GM23338 (cell line): ENCODE data around the gene GREB1L. TPM values are rescaled to one million over a fixed set of nuclear protein-coding genes. Genes with fewer than 3 reads are reported as not detected.

Source experiments
- ATAC-seq: fragments of 200-7000 bp; cut with Tn5 transposase; 3 replicates; pipeline ENCODE4 v1.9.1; 2020
- DNase-seq: peaks from one replicate; pipeline ENCODE4 v3.0.0-alpha.2; 2015; ENCODE audit warnings: low spot score
- H2AFZ ChIP-seq: fragments of 200-600 bp; sonication (generic); 2 replicates; pipeline ENCODE4 v1.8.0; 2016; ENCODE audit warnings: antibody characterized with exemption, mild to moderate bottlenecking, moderate library complexity
- H3F3A ChIP-seq: fragments of 200-600 bp; sonication (generic); replicated peaks from 2 replicates; pipeline ENCODE4 v1.8.0; 2017; ENCODE audit warnings: antibody characterized with exemption, mixed run types, low read depth
- H3K27ac ChIP-seq: fragments of 200-600 bp; sonication (generic); 2 replicates; pipeline ENCODE4 v1.6.1; 2016; ENCODE audit warnings: low read depth
- H3K27me3 ChIP-seq: fragments of 200-600 bp; sonication (generic); 2 replicates; pipeline ENCODE4 v1.8.0; 2016; ENCODE audit warnings: mild to moderate bottlenecking, mixed run types, moderate library complexity; ENCODE audit not compliant: insufficient read depth
- H3K36me3 ChIP-seq: fragments of 200-600 bp; sonication (generic); 2 replicates; pipeline ENCODE4 v1.8.0; 2016; ENCODE audit warnings: mild to moderate bottlenecking; ENCODE audit not compliant: insufficient read depth
- H3K4me1 ChIP-seq: fragments of 200-600 bp; sonication (generic); 2 replicates; pipeline ENCODE4 v1.8.0; 2016; ENCODE audit warnings: mild to moderate bottlenecking, moderate library complexity; ENCODE audit not compliant: insufficient read depth
- H3K4me2 ChIP-seq: fragments of 200-600 bp; sonication (generic); 2 replicates; pipeline ENCODE4 v1.7.1; 2017; ENCODE audit warnings: mixed run types
- H3K4me3 ChIP-seq: fragments of 200-600 bp; sonication (generic); 2 replicates; pipeline ENCODE4 v1.6.1; 2016; ENCODE audit warnings: mixed run types
- H3K79me2 ChIP-seq: fragments of 200-600 bp; sonication (generic); replicated peaks from 2 replicates; pipeline ENCODE4 v1.8.0; 2017; ENCODE audit warnings: mild to moderate bottlenecking; ENCODE audit not compliant: insufficient read depth
- H3K9me2 ChIP-seq: fragments of 200-600 bp; sonication (generic); 2 replicates; pipeline ENCODE4 v1.8.0; 2017; ENCODE audit not compliant: insufficient read depth
- H4K20me1 ChIP-seq: fragments of 200-600 bp; sonication (generic); replicated peaks from 2 replicates; pipeline ENCODE4 v1.8.0; 2017; ENCODE audit warnings: mild to moderate bottlenecking; ENCODE audit not compliant: insufficient read depth
- H3K27ac Mint-ChIP-seq: 2 replicates; pipeline ENCODE4 v1.8.0; 2020; ENCODE audit warnings: inconsistent platforms, mild to moderate bottlenecking, moderate library complexity, mixed read lengths
- H3K27me3 Mint-ChIP-seq: 3 replicates; pipeline ENCODE4 v1.8.0; 2022; ENCODE audit warnings: low read depth, mild to moderate bottlenecking, moderate library complexity, mixed read lengths, inconsistent platforms; ENCODE audit not compliant: insufficient read depth, poor library complexity
- H3K36me3 Mint-ChIP-seq: 3 replicates; pipeline ENCODE4 v1.8.0; 2021; ENCODE audit warnings: low read depth, mild to moderate bottlenecking, inconsistent platforms, moderate library complexity, mixed read lengths
- H3K4me1 Mint-ChIP-seq: 3 replicates; pipeline ENCODE4 v1.8.0; 2020; ENCODE audit warnings: mild to moderate bottlenecking, inconsistent platforms, mixed read lengths
- H3K4me3 Mint-ChIP-seq: 3 replicates; pipeline ENCODE4 v1.8.0; 2021; ENCODE audit warnings: moderate library complexity, mild to moderate bottlenecking, inconsistent platforms, mixed read lengths
- H3K9me3 Mint-ChIP-seq: 3 replicates; pipeline ENCODE4 v1.8.0; 2020; ENCODE audit warnings: moderate library complexity, mild to moderate bottlenecking, inconsistent platforms, mixed read lengths
- CREB1 ChIP-seq: fragments of 250-450 bp; sonication (Bioruptor Pico); IDR thresholded peaks from 2 replicates; pipeline ENCODE4 v1.5.0; 2020; ENCODE audit warnings: low read depth, mild to moderate bottlenecking, moderate library complexity
- ETS1 ChIP-seq: IDR thresholded peaks from 2 replicates; pipeline ENCODE4 v1.6.1; 2016; ENCODE audit warnings: antibody characterized with exemption
- EZH2 ChIP-seq: fragments of 200-600 bp; sonication (generic); IDR thresholded peaks from one replicate; pipeline ENCODE4 v1.8.0; 2017; ENCODE audit warnings: antibody characterized with exemption, mild to moderate bottlenecking, low read depth; ENCODE audit not compliant: unreplicated experiment
- EZH2phosphoT487 ChIP-seq: fragments of 200-600 bp; sonication (generic); IDR thresholded peaks from one replicate; pipeline ENCODE4 v1.8.1; 2018; ENCODE audit warnings: antibody characterized with exemption; ENCODE audit not compliant: unreplicated experiment
- JUNB ChIP-seq: IDR thresholded peaks from one replicate; pipeline ENCODE4 v1.6.1; 2016; ENCODE audit warnings: antibody characterized with exemption; ENCODE audit not compliant: unreplicated experiment
- NANOG ChIP-seq: IDR thresholded peaks from 2 replicates; pipeline ENCODE4 v1.6.1; 2016; ENCODE audit warnings: antibody characterized with exemption, borderline replicate concordance
- POLR2AphosphoS5 ChIP-seq: IDR thresholded peaks from 2 replicates; pipeline ENCODE4 v1.6.1; 2016; ENCODE audit warnings: antibody characterized with exemption, low read depth
- REST ChIP-seq: IDR thresholded peaks from one replicate; pipeline ENCODE4 v1.6.1; 2018; ENCODE audit warnings: antibody characterized with exemption; ENCODE audit not compliant: unreplicated experiment
- STAT1 ChIP-seq: IDR thresholded peaks from one replicate; pipeline ENCODE4 v1.6.1; 2016; ENCODE audit warnings: antibody characterized with exemption; ENCODE audit not compliant: unreplicated experiment
- ZNF114 ChIP-seq: fragments of 250-450 bp; sonication (Bioruptor Pico); IDR thresholded peaks from 2 replicates; pipeline ENCODE4 v1.5.0; 2020; ENCODE audit warnings: mild to moderate bottlenecking, moderate library complexity
- ZNF331 ChIP-seq: fragments of 250-450 bp; sonication (Bioruptor Pico); IDR thresholded peaks from 2 replicates; pipeline ENCODE4 v1.5.0; 2020; ENCODE audit warnings: low read depth, mild to moderate bottlenecking, moderate library complexity
- ZNF462 ChIP-seq: fragments of 250-450 bp; sonication (Bioruptor Pico); IDR thresholded peaks from 2 replicates; pipeline ENCODE4 v1.5.0; 2020; ENCODE audit warnings: mild to moderate bottlenecking, moderate library complexity
- polyA plus RNA-seq: library from polyadenylated mRNA; unstranded; fragments of >200 nt; fragmentation: Nextera tagmentation; extraction: Ambion mirVana; gene quantifications from 2 replicates; pipeline ENCODE4 v1.2.1, GENCODE V29; 2016
- total RNA-seq: library from RNA; depleted of rRNA; stranded (reverse); fragments of >200 nt; shearing (Covaris generic); gene quantifications from 2 replicates; pipeline ENCODE4 v1.2.3, GENCODE V29; 2014

The GREB1L gene
- total and polyA plus RNA-seq, 2 experiments from 2014 or later = 0.03 to 0.29 TPM

- H4K20me1 ChIP-seq = no peaks in the 10 kb centered on the region
- H3K27me3 Mint-ChIP-seq = no peaks in the 10 kb centered on the region
- no peaks in the 10 kb centered on the region for H3K79me2 ChIP-seq
- peaks cover 3% of the 10 kb centered on the region; the same call in 1 of the 2 replicates for H3K27me3 ChIP-seq
- H3F3A ChIP-seq = no peaks in the 10 kb centered on the region
- DNase-seq = no peak
- no peak overlapping the region for H3K4me3 ChIP-seq
- ATAC-seq = no peak
- H3K36me3 ChIP-seq = no peaks in the 10 kb centered on the region
- no peak overlapping the region for H3K4me3 Mint-ChIP-seq
- H2AFZ ChIP-seq = no peak overlapping the region
- no peak overlapping the region for H3K27ac Mint-ChIP-seq
- no peaks in the 10 kb centered on the region for H3K9me3 Mint-ChIP-seq
- no peak overlapping the region for H3K27ac ChIP-seq
- peaks cover 43% of the 10 kb centered on the region for H3K4me1 Mint-ChIP-seq
- TF ChIP-seq JUNB (no peak), ZNF331 (CRISPR knock-in tag) (no peak), EZH2 (no peak), ZNF114 (CRISPR knock-in tag) (no peak), EZH2phosphoT487 (no peak), CREB1 (CRISPR knock-in tag) (no peak), POLR2AphosphoS5 (no peak), NANOG (no peak), ETS1 (no peak)
- H3K36me3 Mint-ChIP-seq = no peaks in the 10 kb centered on the region
- H3K9me2 ChIP-seq = no peaks in the 10 kb centered on the region
- no peak overlapping the region for H3K4me2 ChIP-seq
- H3K4me1 ChIP-seq = peaks cover 27% of the 10 kb centered on the region
Observed at GRCh38 chr18:21267400-21267799, 25.4 kb downstream of the GREB1L start.

- Mint-ChIP-seq H3K27ac (no peak overlapping the region), H3K27me3 (no peaks in the 10 kb centered on the region), H3K36me3 (no peaks in the 10 kb centered on the region), H3K4me1 (peaks cover 24% of the 10 kb centered on the region), H3K4me3 (no peak overlapping the region), H3K9me3 (no peaks in the 10 kb centered on the region)
- DNase-seq = no peak
- ATAC-seq = no peak
- H3K9me2 ChIP-seq = no peaks in the 10 kb centered on the region
- H3K27ac ChIP-seq = no peak overlapping the region
- H3K4me3 ChIP-seq = no peak overlapping the region
- H3K36me3 ChIP-seq = no peaks in the 10 kb centered on the region
- H3K4me1 ChIP-seq = peaks cover 8% of the 10 kb centered on the region
- H4K20me1 ChIP-seq = no peaks in the 10 kb centered on the region
- H2AFZ ChIP-seq = no peak overlapping the region
- no peaks in the 10 kb centered on the region for H3K79me2 ChIP-seq
- no peak overlapping the region for H3K4me2 ChIP-seq
- H3K27me3 ChIP-seq = no peaks in the 10 kb centered on the region
- H3F3A ChIP-seq = no peaks in the 10 kb centered on the region
- TF ChIP-seq ZNF331 (CRISPR knock-in tag) = no peak
- TF ChIP-seq ZNF114 (CRISPR knock-in tag) = no peak
- no peak for TF ChIP-seq EZH2phosphoT487
- TF ChIP-seq REST = no peak
- TF ChIP-seq POLR2AphosphoS5 = no peak
- no peak for TF ChIP-seq EZH2
- no peak for TF ChIP-seq JUNB
- no peak for TF ChIP-seq ZNF462 (CRISPR knock-in tag)
- TF ChIP-seq CREB1 (CRISPR knock-in tag) = no peak
- no peak for TF ChIP-seq STAT1
Observed at GRCh38 chr18:21269349-21269748, 27.3 kb downstream of the GREB1L start.
